AG10803 (cell line): ENCODE data around the gene TARP.
A peak's percentile ranks its signal among the peaks of the same experiment; 100 is the strongest.

Experiments
- DNase-seq: peaks from one replicate; pipeline ENCODE4 v3.0.0; 2010; ENCODE audit warnings: low read depth
- H3K4me3 ChIP-seq: 2 replicates; pipeline ENCODE4 v1.5.1; 2011; ENCODE audit warnings: mild to moderate bottlenecking, low read length, control low read depth
- CTCF ChIP-seq: conservative IDR thresholded peaks from 2 replicates; pipeline ENCODE4 v1.5.1; 2011; ENCODE audit warnings: mild to moderate bottlenecking, low read length, control low read depth, inconsistent platforms

The TARP gene

GRCh38 chr7:38318803-38319416 is 45.5 kb upstream of the TARP start:
- peak; percentile 79 for TF ChIP-seq CTCF
- DNase-seq, result peak; percentile 82
- H3K4me3 ChIP-seq, result no peak overlapping the region

DNA sequence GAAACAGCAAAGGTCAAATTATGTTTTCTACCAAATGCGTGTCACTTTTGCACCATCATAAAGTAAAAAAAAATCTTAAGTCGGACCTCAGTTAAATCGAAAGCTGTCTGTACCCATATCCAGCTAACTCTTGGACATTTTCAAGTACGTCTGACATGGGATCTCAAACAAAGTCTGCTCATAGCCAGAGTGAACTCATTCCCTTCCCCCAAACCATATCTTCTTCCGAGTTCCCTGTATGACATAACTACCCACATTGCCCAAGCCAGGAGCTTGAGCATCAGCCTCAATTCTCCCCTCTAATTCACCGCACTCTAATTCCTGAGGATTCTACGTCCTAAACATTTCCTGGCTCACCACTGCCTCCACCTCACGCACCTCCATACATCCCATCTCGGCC is 44.8 kb upstream of the TARP start:
- no peak for DNase-seq
- no peak for TF ChIP-seq CTCF
- no peak overlapping the region for H3K4me3 ChIP-seq

- no peak for TF ChIP-seq CTCF
- DNase-seq, result no peak
- H3K4me3 ChIP-seq, result no peak overlapping the region
Measured at GRCh38 chr7:38317515-38317914, 44.1 kb upstream of the TARP start.

DNA sequence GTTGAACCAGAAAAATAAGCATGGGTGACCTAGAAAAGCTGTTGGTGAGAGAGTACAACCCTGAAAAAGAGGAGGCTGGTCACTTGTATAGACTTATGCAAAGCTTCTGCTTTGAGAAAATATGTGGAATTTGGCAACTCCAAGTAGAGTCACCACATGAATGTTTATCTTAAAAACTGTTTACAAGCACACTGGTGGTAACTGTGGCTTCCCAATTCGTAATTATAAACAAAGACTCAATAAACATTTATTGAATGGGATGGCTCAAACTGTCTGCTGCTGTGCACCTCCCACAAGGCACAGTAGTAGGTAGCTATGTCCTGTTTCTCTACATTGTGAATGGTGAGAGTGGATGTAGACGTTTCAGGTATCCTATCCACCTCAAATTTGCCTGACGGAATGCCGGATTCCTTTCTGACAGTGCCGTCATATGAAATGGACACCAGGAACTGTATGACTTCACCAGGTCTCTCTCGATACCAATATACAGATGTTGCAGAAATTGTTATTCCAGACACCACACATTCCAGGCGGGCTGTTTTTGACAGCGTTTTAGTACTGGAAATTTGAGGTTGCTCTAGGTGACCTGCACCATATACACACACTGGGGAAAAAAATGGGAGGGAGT is 43.4 kb upstream of the TARP start:
- peak; percentile 63 for DNase-seq
- TF ChIP-seq CTCF, result no peak
- H3K4me3 ChIP-seq, result no peak overlapping the region

- TF ChIP-seq CTCF, result no peak
- no peak overlapping the region for H3K4me3 ChIP-seq
- DNase-seq, result no peak
Measured at GRCh38 chr7:38315410-38315809, 42.0 kb upstream of the TARP start.

GRCh38 chr7:38312821-38313220 is 39.4 kb upstream of the TARP start:
- DNase-seq, result no peak
- TF ChIP-seq CTCF, result no peak
- no peak overlapping the region for H3K4me3 ChIP-seq

DNA sequence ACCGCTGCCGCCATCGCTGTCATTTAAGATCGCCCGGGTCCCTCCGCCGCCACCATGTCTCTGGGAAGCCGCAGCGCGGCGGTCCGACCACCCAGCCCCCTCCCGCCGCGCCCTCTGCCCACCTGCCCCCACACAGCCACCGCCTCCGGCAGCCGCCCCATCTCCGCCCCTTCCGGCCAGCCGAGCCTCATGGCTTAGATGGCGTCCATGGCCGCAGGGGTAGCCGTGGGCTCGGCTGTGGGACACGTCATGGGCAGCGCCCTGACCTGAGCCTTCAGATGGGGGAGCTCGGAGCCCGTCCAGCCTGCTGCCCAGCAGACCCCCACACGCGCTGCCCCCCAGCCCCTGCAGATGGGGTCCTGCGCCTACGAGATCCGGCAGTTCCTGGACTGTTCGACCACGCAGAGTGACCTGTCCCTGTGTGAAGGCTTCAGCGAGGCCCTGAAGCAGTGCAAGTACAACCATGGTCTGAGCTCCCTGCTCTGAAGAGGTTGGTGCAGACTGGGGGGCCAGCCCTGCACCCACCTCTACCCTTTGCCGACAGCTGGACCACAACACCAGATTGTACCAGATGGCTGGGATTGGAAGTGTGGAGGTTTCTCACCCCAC is 38.0 kb upstream of the TARP start:
- no peak for TF ChIP-seq CTCF
- H3K4me3 ChIP-seq, result peak overlapping the region; percentile 35
- no peak for DNase-seq
